GM19324 (cell line): Measurements from ENCODE around the gene AIG1.
A peak's percentile ranks its signal among the peaks of the same experiment; 100 is the strongest.
"Not testable (repeated sequence)": the region's sequence is repeated elsewhere in the genome, so short reads cannot be mapped to it uniquely, and the experiment has no call there.

Source experiments
- ATAC-seq: cut with Tn5 transposase; IDR thresholded peaks from one replicate; pipeline ENCODE4 v1.9.1; 2021; ENCODE audit warnings: mild to moderate bottlenecking, moderate library complexity; ENCODE audit not compliant: unreplicated experiment, low FRiP score

AIG1 gene

DNA sequence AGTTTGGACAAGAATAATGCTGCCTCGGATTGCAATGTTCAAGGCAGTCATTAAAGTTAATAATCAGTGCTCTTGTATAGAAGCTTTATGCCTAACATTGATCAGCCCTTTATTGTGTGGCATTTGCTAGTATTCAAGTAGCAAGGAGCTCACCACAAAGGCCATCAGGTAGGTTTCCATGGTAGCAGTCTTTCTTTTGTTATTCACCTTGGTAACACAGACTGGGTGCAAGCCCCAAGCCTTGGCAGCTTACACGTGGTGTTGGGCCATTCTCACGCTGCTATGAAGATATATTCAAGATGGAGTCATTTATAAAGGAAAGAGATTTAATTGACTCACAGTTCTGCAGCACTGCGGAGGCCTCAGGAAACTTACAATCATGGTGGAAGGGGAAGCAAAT, 240.5 kb downstream of the AIG1 start:
- no peak for ATAC-seq

- not testable (repeated sequence) for ATAC-seq
Observed at GRCh38 chr6:143307760-143308159, 247.1 kb downstream of the AIG1 start.

- no peak for ATAC-seq
Observed at GRCh38 chr6:143313163-143313562, 252.5 kb downstream of the AIG1 start.

DNA sequence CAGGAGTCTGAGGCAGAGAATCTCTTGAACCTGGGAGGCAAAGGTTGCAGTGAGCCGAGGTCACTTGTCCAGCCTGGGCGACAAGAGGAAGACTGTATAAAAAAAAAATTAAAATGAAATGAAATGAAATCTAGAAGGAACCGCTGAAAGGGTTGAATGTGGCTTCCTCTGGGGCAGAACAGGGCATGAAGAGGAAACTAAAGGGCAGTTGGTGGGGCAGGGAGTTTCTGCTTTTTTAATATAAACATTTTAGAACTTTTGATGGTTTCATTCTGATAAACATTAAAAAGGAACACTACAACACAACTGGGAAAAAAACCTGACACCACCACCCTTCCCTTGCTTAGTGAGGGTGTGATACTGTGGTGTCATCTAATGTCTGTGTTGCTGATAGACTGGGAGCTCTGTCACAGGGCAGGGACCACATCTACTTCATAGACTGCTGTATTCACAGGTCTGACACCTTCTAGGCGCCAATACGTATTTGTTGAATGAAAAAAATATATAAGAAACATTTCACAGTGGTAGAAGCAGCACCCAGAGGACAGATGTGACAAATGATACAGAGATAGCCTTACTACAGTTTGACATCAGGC, 260.9 kb downstream of the AIG1 start:
- no peak for ATAC-seq

GRCh38 chr6:143322386-143322785, 261.7 kb downstream of the AIG1 start:
- ATAC-seq = no peak

GRCh38 chr6:143323729-143324470, 263.2 kb downstream of the AIG1 start:
- no peak for ATAC-seq

DNA sequence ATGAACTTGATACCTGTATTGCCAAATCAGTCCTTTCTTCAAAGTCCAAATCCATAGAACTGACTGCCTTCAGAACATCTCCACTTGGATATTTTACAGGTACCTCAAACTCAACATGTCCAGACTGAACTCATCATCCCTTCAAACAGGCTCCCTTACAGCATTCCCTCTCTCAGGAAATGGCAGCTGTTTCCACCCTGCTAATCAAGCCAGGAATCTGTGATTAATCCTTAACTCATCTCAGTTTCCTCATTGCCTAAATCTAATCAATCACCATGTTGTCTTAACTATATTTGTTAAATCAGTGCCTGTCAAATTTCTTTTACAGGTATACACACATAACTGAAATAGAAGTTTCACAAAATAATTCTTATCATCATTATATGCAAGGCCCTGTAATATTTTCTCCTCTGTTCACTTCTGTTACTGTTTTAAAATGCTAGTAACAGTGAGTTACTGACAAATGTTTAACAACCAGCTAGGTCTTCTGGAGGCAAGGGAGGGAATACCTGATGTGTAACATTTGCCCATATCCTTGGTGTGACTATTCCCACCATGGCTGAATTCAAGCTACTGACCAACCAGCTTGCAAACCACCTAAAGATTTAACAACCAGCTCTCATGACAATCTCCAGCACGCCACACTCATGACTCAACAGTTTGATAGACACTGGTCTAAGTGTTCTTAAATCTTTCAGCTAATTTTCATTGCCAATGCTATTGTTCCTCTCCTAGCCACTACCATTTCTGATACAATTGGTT, 264.9 kb downstream of the AIG1 start:
- ATAC-seq = no peak

- ATAC-seq = no peak
Observed at GRCh38 chr6:143328876-143329275, 268.2 kb downstream of the AIG1 start.

GRCh38 chr6:143329323-143329722, 268.6 kb downstream of the AIG1 start:
- no peak for ATAC-seq

GRCh38 chr6:143331362-143331761, 270.7 kb downstream of the AIG1 start:
- ATAC-seq = no peak

GRCh38 chr6:143332153-143332845, 271.6 kb downstream of the AIG1 start:
- ATAC-seq = no peak

DNA sequence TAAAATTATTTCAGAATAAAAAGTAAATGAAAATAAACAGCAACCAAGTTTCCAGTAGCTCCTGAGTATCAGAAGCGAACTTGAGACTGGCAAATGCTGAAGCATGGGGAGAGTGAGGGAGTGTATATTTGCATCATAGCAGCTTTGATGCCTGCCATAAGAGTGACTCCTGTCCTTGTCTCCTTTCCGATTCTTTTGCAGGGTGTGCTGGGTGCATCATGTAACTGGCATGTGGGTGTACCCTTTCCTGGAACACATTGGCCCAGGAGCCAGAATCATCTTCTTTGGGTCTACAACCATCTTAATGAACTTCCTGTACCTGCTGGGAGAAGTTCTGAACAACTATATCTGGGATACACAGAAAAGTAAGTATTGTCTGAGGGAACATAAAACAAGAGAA, 272.4 kb downstream of the AIG1 start:
- ATAC-seq = no peak

DNA sequence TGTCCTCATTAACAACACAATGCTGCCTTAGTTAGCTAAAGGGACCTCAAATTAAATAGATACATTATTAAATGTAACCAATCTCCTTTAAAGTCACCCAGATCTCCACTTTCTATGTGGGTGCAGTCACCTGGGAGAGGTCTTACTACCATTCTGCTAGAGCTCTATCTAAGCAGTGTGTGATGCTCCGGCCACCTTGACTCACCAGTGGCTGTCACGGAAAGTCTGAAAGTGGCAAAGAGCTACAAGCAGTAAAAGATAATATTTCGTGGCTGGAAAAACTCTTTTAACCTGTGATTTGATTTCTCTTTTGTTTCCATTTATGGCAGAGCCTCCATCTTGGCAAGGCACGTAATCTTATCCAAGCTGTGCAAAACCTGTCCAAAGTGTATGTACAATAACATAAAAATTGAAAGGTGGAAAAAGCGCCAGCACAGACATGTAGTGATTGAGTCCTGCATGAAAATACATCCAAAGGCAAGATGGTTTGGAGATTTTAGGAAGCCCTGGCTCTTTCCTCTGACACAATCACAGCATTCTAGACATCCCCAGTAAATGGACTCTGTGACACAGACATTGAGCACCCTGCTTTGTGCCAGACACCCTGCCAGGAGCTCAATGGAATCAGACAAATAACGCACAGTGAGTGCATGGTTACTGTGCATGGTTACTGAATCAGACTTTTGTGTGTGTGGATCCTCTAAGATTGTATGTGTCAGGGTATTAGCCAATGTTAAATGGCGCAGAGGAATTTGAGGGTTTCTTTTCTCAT, 273.2 kb downstream of the AIG1 start:
- no peak for ATAC-seq

GRCh38 chr6:143335865-143336264, 275.2 kb downstream of the AIG1 start:
- ATAC-seq = no peak

DNA sequence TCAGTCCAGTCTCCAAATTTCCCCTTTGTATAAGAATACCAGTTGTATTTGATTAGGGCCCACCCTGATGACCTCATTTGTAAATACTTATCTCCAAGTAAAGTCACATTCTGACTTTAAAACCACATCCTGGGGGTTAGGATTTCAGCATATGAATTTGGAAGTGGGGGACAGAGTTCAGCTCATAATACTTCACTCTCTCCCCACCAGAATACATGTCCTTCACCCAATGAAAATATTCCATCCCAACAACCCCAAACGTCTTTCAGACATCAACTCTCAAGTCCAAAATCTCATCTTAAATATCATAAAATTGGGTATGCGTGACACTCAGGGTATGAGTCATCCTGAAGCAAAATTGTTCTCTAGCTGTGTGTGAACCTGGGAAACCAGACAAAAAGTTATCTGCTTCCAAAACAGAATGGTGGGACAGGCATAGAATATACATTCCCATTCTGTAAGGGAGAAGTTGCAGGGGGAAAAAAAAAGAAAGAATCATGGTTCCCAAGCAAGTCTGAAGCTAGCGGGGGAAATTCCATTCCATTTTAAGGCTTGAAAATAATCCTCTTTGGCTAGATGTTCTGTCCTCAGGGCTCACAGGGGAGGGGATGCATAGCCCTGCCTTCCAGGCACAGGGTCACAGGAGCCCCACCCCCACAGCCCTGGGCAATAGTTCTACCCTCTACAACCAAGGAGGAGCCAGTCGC, 275.9 kb downstream of the AIG1 start:
- ATAC-seq = no peak

GRCh38 chr6:143337201-143337949, 276.7 kb downstream of the AIG1 start:
- peak; percentile 62 for ATAC-seq

DNA sequence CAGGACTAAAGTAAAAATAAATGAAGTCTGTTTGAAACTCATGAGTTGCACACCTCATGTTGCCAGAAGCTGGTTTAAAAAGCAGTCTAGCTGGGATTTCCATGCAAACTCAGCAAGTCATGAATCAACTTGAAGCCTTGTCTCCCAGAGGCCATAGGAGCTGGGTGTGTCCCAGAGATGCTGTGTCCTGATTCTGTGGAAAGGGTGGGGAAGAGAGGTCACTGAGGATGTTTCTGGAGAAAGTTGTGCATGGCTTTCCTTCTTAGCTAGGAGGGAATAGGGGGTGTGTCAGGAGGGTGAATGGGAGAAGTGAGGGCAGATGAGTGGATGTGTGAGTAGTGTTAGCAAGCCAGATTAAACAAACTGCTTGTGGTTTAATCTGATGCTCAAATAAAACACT, 278.5 kb downstream of the AIG1 start:
- no peak for ATAC-seq

- ATAC-seq = not testable (repeated sequence)
Observed at GRCh38 chr6:143345477-143345876, 284.8 kb downstream of the AIG1 start.

GRCh38 chr6:143346004-143346403, 285.3 kb downstream of the AIG1 start:
- no peak for ATAC-seq
